GM11168 (cell line): Measurements from ENCODE around the gene PHKB.

ENCODE experiments used
- in situ Hi-C: fragments of 300-500 bp; cut with MboI; formaldehyde crosslinking; loops from one replicate; pipeline ENCODE4 v1.12.0; 2022; ENCODE audit warnings: low sequenced_read_pairs; ENCODE audit not compliant: unreplicated experiment

The PHKB gene

GRCh38 chr16:47716571-47716970 lies 255.4 kb downstream of the PHKB start:
- in situ Hi-C loops, result no loop called here

- in situ Hi-C loops, result no loop called here
Measured at GRCh38 chr16:47719713-47720112, 258.6 kb downstream of the PHKB start.

- in situ Hi-C loops, result no loop called here
Measured at GRCh38 chr16:47721006-47721637, 260.0 kb downstream of the PHKB start.

GRCh38 chr16:47722046-47722445 lies 260.9 kb downstream of the PHKB start:
- in situ Hi-C loops, result no loop called here

- in situ Hi-C loops, result no loop called here
Measured at GRCh38 chr16:47724115-47724785, 263.1 kb downstream of the PHKB start.

GRCh38 chr16:47725188-47725695 lies 264.1 kb downstream of the PHKB start:
- in situ Hi-C loops, result no loop called here

GRCh38 chr16:47726031-47726675 lies 265.0 kb downstream of the PHKB start:
- in situ Hi-C loops, result no loop called here

GRCh38 chr16:47727131-47727530 lies 266.0 kb downstream of the PHKB start:
- in situ Hi-C loops, result no loop called here

GRCh38 chr16:47728205-47728604 lies 267.1 kb downstream of the PHKB start:
- in situ Hi-C loops, result no loop called here

GRCh38 chr16:47729701-47730100 lies 268.6 kb downstream of the PHKB start:
- in situ Hi-C loops, result no loop called here

GRCh38 chr16:47731252-47731651 lies 270.1 kb downstream of the PHKB start:
- in situ Hi-C loops, result no loop called here

- in situ Hi-C loops, result no loop called here
Measured at GRCh38 chr16:47732122-47732521, 271.0 kb downstream of the PHKB start.

GRCh38 chr16:47732523-47733111 lies 271.5 kb downstream of the PHKB start:
- in situ Hi-C loops, result no loop called here

GRCh38 chr16:47734081-47734857 lies 273.1 kb downstream of the PHKB start:
- in situ Hi-C loops, result no loop called here

- in situ Hi-C loops, result no loop called here
Measured at GRCh38 chr16:47734987-47735594, 274.0 kb downstream of the PHKB start.

- in situ Hi-C loops, result no loop called here
Measured at GRCh38 chr16:47750371-47750770, 289.2 kb downstream of the PHKB start.
